Endothelial cell of umbilical vein (primary cell): ENCODE data around the gene HDAC4. TPM values are rescaled to one million over a fixed set of nuclear protein-coding genes. Genes with fewer than 3 reads are reported as not detected.

Experiments used
- BruUV-seq: library from RNA; stranded (reverse); fragments of 400-500 nt; replicated peaks from 2 replicates; lab custom pipeline; 2021; lab: Mats Ljungman, UMichigan
- CTCF ChIA-PET: fragments of 300-600, 350-600 bp; sonication (Branson Sonifier 250); formaldehyde crosslinking; loops from one replicate; lab custom pipeline; 2021; ENCODE audit warnings: antibody characterized with exemption, inconsistent platforms; lab: Charles Lee
- POLR2A ChIA-PET: fragments of 300-600, 350-600 bp; sonication (Branson Sonifier 250); formaldehyde crosslinking; loops from one replicate; lab custom pipeline; 2021; ENCODE audit warnings: antibody characterized with exemption, inconsistent platforms; lab: Charles Lee
- DNase-seq: peaks from one replicate; pipeline ENCODE4 v3.0.0-alpha.2; 2011; ENCODE audit warnings: low read depth, low spot score
- FAIRE-seq: peaks from 2 replicates; lab custom pipeline; 2011; peaks lifted over from hg19 to GRCh38; lab: Jason Lieb, UNC
- H2AFZ ChIP-seq: 2 replicates; pipeline ENCODE4 v1.6.0; 2012; ENCODE audit warnings: low read depth, low read length, control low read depth, inconsistent platforms
- H3K27ac ChIP-seq: 2 replicates; pipeline ENCODE4 v1.5.1; 2011; ENCODE audit warnings: low read depth, mild to moderate bottlenecking, control low read depth, low read length, moderate library complexity; ENCODE audit not compliant: insufficient read depth
- H3K27me3 ChIP-seq, 2 experiments: 2 replicates each; pipeline versions ENCODE4 v1.6.0 to v1.6.1; 2011; ENCODE audit warnings: low read length in 2 of 2, mixed read lengths in 1 of 2; ENCODE audit not compliant: control insufficient read depth in 2 of 2, insufficient read depth in 2 of 2
- H3K36me3 ChIP-seq, 2 experiments: 2 replicates in 1 of 2; 3 replicates in 1 of 2; pipeline ENCODE4 v1.5.1; 2011; ENCODE audit warnings: low read length in 2 of 2, mild to moderate bottlenecking in 1 of 2, moderate library complexity in 1 of 2; ENCODE audit not compliant: control insufficient read depth in 2 of 2, insufficient read depth in 2 of 2; ENCODE audit errors: extremely low read depth in 1 of 2
- H3K4me1 ChIP-seq: 3 replicates; pipeline ENCODE4 v1.5.1; 2011; ENCODE audit warnings: mild to moderate bottlenecking, low read length; ENCODE audit not compliant: control insufficient read depth, insufficient read depth; ENCODE audit errors: extremely low read depth
- H3K4me2 ChIP-seq: 2 replicates; pipeline ENCODE4 v1.6.1; 2011; ENCODE audit warnings: low read length, control low read depth, mixed read lengths; ENCODE audit not compliant: insufficient read depth
- H3K4me3 ChIP-seq, 3 experiments: fragments of 200-600 bp in 1 of 3; sonication (generic), shearing (Covaris generic) in 1 of 3; replicated peaks in 1 of 3; 2 replicates each; pipeline ENCODE4 v1.5.1; 2011 to 2016; ENCODE audit warnings: control low read depth in 3 of 3, low read length in 3 of 3, mild to moderate bottlenecking in 2 of 3, inconsistent platforms in 1 of 3, low read depth in 1 of 3, moderate library complexity in 1 of 3; ENCODE audit not compliant: insufficient read depth in 1 of 3
- H3K79me2 ChIP-seq: 2 replicates; pipeline ENCODE4 v1.6.0; 2012; ENCODE audit warnings: low read length, inconsistent platforms; ENCODE audit not compliant: control insufficient read depth, insufficient read depth
- H3K9ac ChIP-seq: replicated peaks from 2 replicates; pipeline ENCODE3; 2011; ENCODE audit warnings: low read length, control low read depth; ENCODE audit not compliant: insufficient read depth; ENCODE audit errors: extremely low read depth
- H3K9me1 ChIP-seq: replicated peaks from 3 replicates; pipeline ENCODE4 v1.6.0; 2011; ENCODE audit warnings: mild to moderate bottlenecking, low read length; ENCODE audit not compliant: control insufficient read depth, insufficient read depth; ENCODE audit errors: extremely low read depth
- H3K9me3 ChIP-seq: replicated peaks from 2 replicates; pipeline ENCODE4 v1.5.1; 2012; ENCODE audit warnings: low read length, inconsistent platforms; ENCODE audit not compliant: control insufficient read depth, insufficient read depth
- H4K20me1 ChIP-seq: replicated peaks from 2 replicates; pipeline ENCODE3; 2011; ENCODE audit warnings: mild to moderate bottlenecking, low read length; ENCODE audit not compliant: control insufficient read depth, insufficient read depth; ENCODE audit errors: extremely low read depth
- CTCF ChIP-seq, 2 donors: IDR thresholded peaks; 1 replicate in 1 of 2; 2 replicates in 1 of 2; pipeline ENCODE4 v1.5.1; 2011; ENCODE audit warnings: low read length in 2 of 2, mild to moderate bottlenecking in 2 of 2, moderate library complexity in 2 of 2, control low read depth in 1 of 2, inconsistent platforms in 1 of 2, low read depth in 1 of 2; ENCODE audit not compliant: insufficient read depth in 1 of 2; ENCODE audit errors: extremely low read depth in 1 of 2
- EZH2 ChIP-seq: IDR thresholded peaks from 2 replicates; pipeline ENCODE4 v1.6.1; 2012; ENCODE audit warnings: borderline replicate concordance, low read depth, mild to moderate bottlenecking, moderate library complexity, low read length, inconsistent platforms; ENCODE audit not compliant: severe bottlenecking
- FOS ChIP-seq: IDR thresholded peaks from 2 replicates; pipeline ENCODE4 v1.6.1; 2011; ENCODE audit warnings: mild to moderate bottlenecking, low read length, moderate library complexity, borderline replicate concordance; ENCODE audit not compliant: insufficient read depth
- GATA2 ChIP-seq: IDR thresholded peaks from 2 replicates; pipeline ENCODE4 v1.7.0; 2011; ENCODE audit warnings: low read depth, mild to moderate bottlenecking, moderate library complexity, mixed read lengths, low read length; ENCODE audit not compliant: insufficient read length, insufficient read depth
- JUN ChIP-seq: IDR thresholded peaks from 2 replicates; pipeline ENCODE4 v1.6.1; 2011; ENCODE audit warnings: borderline replicate concordance, low read depth; ENCODE audit not compliant: insufficient read length, insufficient read depth
- MAX ChIP-seq: IDR thresholded peaks from 2 replicates; pipeline ENCODE4 v1.6.1; 2011; ENCODE audit not compliant: insufficient read depth, insufficient read length
- MYC ChIP-seq: IDR thresholded peaks from one replicate; pipeline ENCODE4 v1.6.1; 2011; ENCODE audit warnings: mild to moderate bottlenecking, low read depth, low read length
- POLR2A ChIP-seq: IDR thresholded peaks from 2 replicates; pipeline ENCODE4 v1.6.1; 2012; ENCODE audit warnings: low read depth, mild to moderate bottlenecking, control low read depth, low read length
- POLR2AphosphoS5 ChIP-seq: IDR thresholded peaks from 2 replicates; pipeline ENCODE4 v1.6.1; 2012; ENCODE audit warnings: low read depth, mild to moderate bottlenecking, control low read depth, low read length, moderate library complexity; ENCODE audit not compliant: insufficient read depth
- dilution Hi-C: fragments of 300-500 bp; cut with MboI; formaldehyde crosslinking; loops from one replicate; pipeline ENCODE4 v1.15.0; 2019; ENCODE audit warnings: low sequenced_read_pairs; ENCODE audit not compliant: extremely low pct_ligation_motif_present
- intact Hi-C: fragments of 100-400 bp; cut with micrococcal nuclease; formaldehyde crosslinking; loops from one replicate; pipeline ENCODE4 v1.10.0; 2022
- polyA plus RNA-seq, 4 experiments: library from polyadenylated mRNA; depleted of rRNA in 3 of 4; stranded (reverse) in 3 of 4; unstranded in 1 of 4; fragments of >200 nt; gene quantifications; 2 replicates each; pipeline versions ENCODE4 v1.2.1 to v1.2.3, GENCODE V29; 2011 to 2012; ENCODE audit warnings: missing spikeins in 1 of 4
- total RNA-seq: library from RNA; stranded (reverse); gene quantifications from 2 replicates; pipeline ENCODE4 v1.2.3, GENCODE V29; 2021

HDAC4 gene
- total and polyA plus RNA-seq, 2 donors (not counting 3 experiments of a cell fraction or from before 2014, with no cell fraction given): 13.4 to 33.0 TPM

- no TSS peak for BruUV-seq
- H3K4me1 ChIP-seq: no peaks in the 10 kb centered on the region
- no peak for TF ChIP-seq EZH2
- TF ChIP-seq CTCF (IDR thresholded peaks at IDR 0.05; ENCODE audit: extremely low read depth in 1 of 2, insufficient read depth in 1 of 2, low read depth in 1 of 2, low read length in 2 of 2): no peak
- no peak for TF ChIP-seq GATA2
- no peak for TF ChIP-seq POLR2AphosphoS5
- no peak for TF ChIP-seq POLR2A
- TF ChIP-seq JUN: no peak
- TF ChIP-seq MAX: no peak
- no peak for TF ChIP-seq MYC
- TF ChIP-seq FOS: no peak
- POLR2A ChIA-PET: no interaction called here
- dilution Hi-C loops: no loop called here
- H2AFZ ChIP-seq: no peak overlapping the region
- H3K27ac ChIP-seq: no peak overlapping the region
- no peaks in the 10 kb centered on the region for H3K79me2 ChIP-seq
- H3K36me3 ChIP-seq: peaks cover 0 to 3% of the 10 kb centered on the region in 2 experiments
- H3K4me2 ChIP-seq: no peak overlapping the region
- H4K20me1 ChIP-seq: no peaks in the 10 kb centered on the region
- H3K9me1 ChIP-seq: no peaks in the 10 kb centered on the region
- DNase-seq: no peak
- no peak overlapping the region for H3K9ac ChIP-seq
- intact Hi-C loops: no loop called here
- H3K4me3 ChIP-seq: no peak overlapping the region
- CTCF ChIA-PET: no interaction called here
- H3K9me3 ChIP-seq: no peaks in the 10 kb centered on the region
- FAIRE-seq: no peak
- no peaks in the 10 kb centered on the region for H3K27me3 ChIP-seq
Observed at GRCh38 chr2:239097428-239097696, 303.5 kb downstream of the HDAC4 start.
